Spleen (tissue), 7 donors: ENCODE results near the gene PRAMEF6.
"Not testable (repeated sequence)": the region's sequence is repeated elsewhere in the genome, so short reads cannot be mapped to it uniquely, and the experiment has no call there.

Experiments used
- POLR2A ChIP-seq, 3 donors: fragments of 450-650 bp; IDR thresholded peaks; one replicate each; pipeline ENCODE4 v1.5.1; 2017; ENCODE audit warnings: antibody characterized with exemption in 3 of 3, mild to moderate bottlenecking in 1 of 3
- TF ChIP-seq, protein P1 (sequence below), 11 experiments: fragments of 200-600 bp in 7 of 11; fragments of 450-650 bp in 4 of 11; sonication (generic) in 4 of 11; IDR thresholded peaks in 8 of 11; conservative IDR thresholded peaks in 3 of 11; 1 replicate in 7 of 11; 2 replicates in 4 of 11; pipeline versions ENCODE4 v1.4.0 to v1.8.0; 2016 to 2021; ENCODE audit warnings: antibody characterized with exemption in 11 of 11, inconsistent platforms in 4 of 11, mild to moderate bottlenecking in 1 of 11
- donor health status: DM: no; HTN: no; CAD: no; lungs with moderate emphysema.
- donor health status: DM: no; HTN: no; CAD: no.
- donor health status: DM: no; HTN: no; CAD: no.

GRCh38 chr1:12903793-12904572 lies 43.4 kb downstream of the PRAMEF6 start:
- TF ChIP-seq, protein P1, sequence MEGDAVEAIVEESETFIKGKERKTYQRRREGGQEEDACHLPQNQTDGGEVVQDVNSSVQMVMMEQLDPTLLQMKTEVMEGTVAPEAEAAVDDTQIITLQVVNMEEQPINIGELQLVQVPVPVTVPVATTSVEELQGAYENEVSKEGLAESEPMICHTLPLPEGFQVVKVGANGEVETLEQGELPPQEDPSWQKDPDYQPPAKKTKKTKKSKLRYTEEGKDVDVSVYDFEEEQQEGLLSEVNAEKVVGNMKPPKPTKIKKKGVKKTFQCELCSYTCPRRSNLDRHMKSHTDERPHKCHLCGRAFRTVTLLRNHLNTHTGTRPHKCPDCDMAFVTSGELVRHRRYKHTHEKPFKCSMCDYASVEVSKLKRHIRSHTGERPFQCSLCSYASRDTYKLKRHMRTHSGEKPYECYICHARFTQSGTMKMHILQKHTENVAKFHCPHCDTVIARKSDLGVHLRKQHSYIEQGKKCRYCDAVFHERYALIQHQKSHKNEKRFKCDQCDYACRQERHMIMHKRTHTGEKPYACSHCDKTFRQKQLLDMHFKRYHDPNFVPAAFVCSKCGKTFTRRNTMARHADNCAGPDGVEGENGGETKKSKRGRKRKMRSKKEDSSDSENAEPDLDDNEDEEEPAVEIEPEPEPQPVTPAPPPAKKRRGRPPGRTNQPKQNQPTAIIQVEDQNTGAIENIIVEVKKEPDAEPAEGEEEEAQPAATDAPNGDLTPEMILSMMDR (IDR thresholded peaks at IDR 0.05 in 8 of 11, conservative IDR thresholded peaks at IDR 0.05 in 3 of 11): not testable (repeated sequence)
- TF ChIP-seq POLR2A (IDR thresholded peaks at IDR 0.05): not testable (repeated sequence)
